ENCODE results near the gene MACC1.

DNA sequence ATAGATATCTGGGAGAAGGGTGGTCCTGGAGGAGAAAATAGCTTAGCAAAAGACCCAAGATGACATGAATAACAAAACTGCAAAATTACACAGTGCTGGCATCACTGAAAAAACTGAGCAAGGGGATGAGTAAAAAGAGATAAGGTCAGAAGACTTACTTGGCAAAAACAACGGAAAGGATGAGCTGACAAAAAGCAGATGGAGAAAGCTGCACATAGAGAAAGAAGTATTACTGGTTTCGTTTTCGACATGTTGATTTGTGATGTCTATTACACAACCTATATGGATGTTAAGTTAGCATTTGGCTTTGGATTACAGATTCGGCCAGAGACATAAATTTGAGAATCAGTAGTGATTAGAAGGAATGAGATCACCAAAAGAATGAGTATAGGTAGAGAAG lies 132.1 kb downstream of the MACC1 start:
- TF ChIP-seq, protein P1, sequence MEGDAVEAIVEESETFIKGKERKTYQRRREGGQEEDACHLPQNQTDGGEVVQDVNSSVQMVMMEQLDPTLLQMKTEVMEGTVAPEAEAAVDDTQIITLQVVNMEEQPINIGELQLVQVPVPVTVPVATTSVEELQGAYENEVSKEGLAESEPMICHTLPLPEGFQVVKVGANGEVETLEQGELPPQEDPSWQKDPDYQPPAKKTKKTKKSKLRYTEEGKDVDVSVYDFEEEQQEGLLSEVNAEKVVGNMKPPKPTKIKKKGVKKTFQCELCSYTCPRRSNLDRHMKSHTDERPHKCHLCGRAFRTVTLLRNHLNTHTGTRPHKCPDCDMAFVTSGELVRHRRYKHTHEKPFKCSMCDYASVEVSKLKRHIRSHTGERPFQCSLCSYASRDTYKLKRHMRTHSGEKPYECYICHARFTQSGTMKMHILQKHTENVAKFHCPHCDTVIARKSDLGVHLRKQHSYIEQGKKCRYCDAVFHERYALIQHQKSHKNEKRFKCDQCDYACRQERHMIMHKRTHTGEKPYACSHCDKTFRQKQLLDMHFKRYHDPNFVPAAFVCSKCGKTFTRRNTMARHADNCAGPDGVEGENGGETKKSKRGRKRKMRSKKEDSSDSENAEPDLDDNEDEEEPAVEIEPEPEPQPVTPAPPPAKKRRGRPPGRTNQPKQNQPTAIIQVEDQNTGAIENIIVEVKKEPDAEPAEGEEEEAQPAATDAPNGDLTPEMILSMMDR (IDR thresholded peaks at IDR 0.05; ENCODE audit: low read length), result no peak
- TF ChIP-seq EZH2 (IDR thresholded peaks at IDR 0.05; ENCODE audit: borderline replicate concordance, low read length), result no peak

Data from OCI-LY1 (cell line).